Ovary (tissue), 9 donors: ENCODE results near the gene C4B. TPM values are rescaled to one million over a fixed set of nuclear protein-coding genes. Genes with fewer than 3 reads are reported as not detected.

ENCODE experiments used
- DNase-seq, 5 donors: peaks; one replicate each; pipeline ENCODE4 v3.0.0-alpha.2; 2019 to 2020
- H3K27ac ChIP-seq, 2 donors: fragments of 200-600 bp; one replicate each; pipeline versions ENCODE4 v1.5.1 to v1.8.0; 2019 to 2022
- H3K27me3 ChIP-seq: fragments of 200-600 bp; one replicate; pipeline ENCODE4 v1.8.0; 2022
- H3K36me3 ChIP-seq: fragments of 200-600 bp; sonication (generic); one replicate; pipeline ENCODE4 v1.5.1; 2019
- H3K4me1 ChIP-seq: one replicate; pipeline ENCODE4 v1.8.1; 2013; ENCODE audit warnings: mild to moderate bottlenecking, moderate library complexity; ENCODE audit not compliant: insufficient read depth
- H3K4me3 ChIP-seq: fragments of 200-600 bp; sonication (generic); one replicate; pipeline ENCODE4 v1.5.1; 2017
- H3K9me3 ChIP-seq, 2 donors: fragments of 200-600 bp in 1 of 2; sonication (generic) in 1 of 2; one replicate each; pipeline versions ENCODE4 v1.5.1 to v1.8.1; 2013 to 2019; ENCODE audit warnings: mild to moderate bottlenecking in 1 of 2, moderate library complexity in 1 of 2
- EP300 ChIP-seq: sonication (generic); formaldehyde crosslinking; IDR thresholded peaks from one replicate; pipeline ENCODE4 v1.6.1; 2017; ENCODE audit warnings: antibody characterized with exemption
- POLR2A ChIP-seq: fragments of 450-650 bp; IDR thresholded peaks from one replicate; pipeline ENCODE4 v1.6.1; 2017; ENCODE audit warnings: antibody characterized with exemption, mild to moderate bottlenecking, moderate library complexity
- WGBS, 3 donors: extraction: QIAGEN DNeasy Blood & Tissue Kit in 1 of 3; methylation state at CpG; one replicate each; pipeline versions ENCODE4 v1.1.5 to v1.1.7; 2013 to 2017; 5-methylcytosine and 5-hydroxymethylcytosine counted together
- intact Hi-C, 4 donors: fragments of 100-400 bp; cut with DNase I; formaldehyde crosslinking; loops; one replicate each; pipeline versions ENCODE4 v1.11.0 to v1.15.1; 2022 to 2023
- polyA plus RNA-seq, 2 donors: library from polyadenylated mRNA; stranded (reverse); fragments of 200-250 nt in 1 of 2; fragments of 350-450 nt in 1 of 2; fragmentation: Illumina TruSeq in 1 of 2; extraction: RNeasy Lipid Tissue Mini Kit (QIAGEN cat#74804) in 1 of 2; gene quantifications; one replicate each; pipeline ENCODE4 v1.2.3, GENCODE V29; 2013 to 2014
- small RNA-seq: library from RNA; depleted of rRNA; stranded (forward); fragments of <200 nt; gene quantifications from one replicate; pipeline ENCODE3, GENCODE V24; 2016
- total RNA-seq, 7 donors: library from RNA; depleted of rRNA in 2 of 7; stranded (reverse); fragments of >200 nt in 2 of 7; fragmentation: NEBNext Ultra II Directional in 3 of 7; extraction: Animal tissue kit (Norgen Biotek cat#: 25700) in 3 of 7; gene quantifications; one replicate each; pipeline versions ENCODE4 v1.1.0 to v1.2.4, GENCODE V29; 2016 to 2023
- TF ChIP-seq, protein P1 (sequence below), 3 donors: fragments of 450-650 bp in 2 of 3; fragments of 200-600 bp in 1 of 3; IDR thresholded peaks; one replicate each; pipeline versions ENCODE4 v1.5.1 to v1.8.0; 2016 to 2022; ENCODE audit warnings: antibody characterized with exemption in 3 of 3, mild to moderate bottlenecking in 1 of 3
- donor health status: DM: no; HTN: no; CAD: no; lungs with moderate emphysema.
- donor health status: DM: no; HTN: no; CAD: no.
- donor health status: Bipolar disorder and iron deficiency.
- donor health status: DM: yes; HTN: yes; CAD: no.
- donor health status: DM: no; HTN: no; CAD: no.
- donor health status: DM: yes; HTN: yes; CAD: no.

C4B gene
- total and polyA plus RNA-seq, 9 donors, result 97.4 to 1,673 (median 271) TPM

DNA sequence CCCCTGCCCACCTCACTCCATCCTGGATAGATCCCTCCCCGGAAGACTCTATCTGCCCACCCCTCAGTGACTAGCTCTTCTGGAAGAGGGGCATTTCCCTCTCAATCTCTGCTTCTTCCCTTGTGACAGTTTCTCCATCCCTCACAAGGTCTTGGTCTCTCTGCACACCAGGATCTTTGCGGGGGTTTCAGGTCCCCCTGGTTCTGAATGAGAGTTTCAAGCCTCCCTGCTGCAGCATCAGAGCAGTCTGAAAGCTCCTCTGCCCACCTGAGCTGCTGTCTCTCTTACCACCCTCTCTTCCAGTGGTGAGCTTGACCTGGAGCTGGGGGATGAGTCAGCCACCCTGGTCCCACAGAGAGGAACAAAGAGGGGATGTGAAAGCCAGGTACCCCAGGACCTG lies 70.2 kb downstream of the C4B start:
- no peaks in the 10 kb centered on the region for H3K9me3 ChIP-seq
- H3K4me1 ChIP-seq, result peaks cover 14% of the 10 kb centered on the region
- WGBS, 3 donors, result 88 to 92% (median 92%) methylated on average over 2 of the region's 2 CpGs
- DNase-seq, result no peak
- no peaks in the 10 kb centered on the region for H3K36me3 ChIP-seq
- no peak for TF ChIP-seq POLR2A
- no peak for TF ChIP-seq EP300
- TF ChIP-seq, protein P1, sequence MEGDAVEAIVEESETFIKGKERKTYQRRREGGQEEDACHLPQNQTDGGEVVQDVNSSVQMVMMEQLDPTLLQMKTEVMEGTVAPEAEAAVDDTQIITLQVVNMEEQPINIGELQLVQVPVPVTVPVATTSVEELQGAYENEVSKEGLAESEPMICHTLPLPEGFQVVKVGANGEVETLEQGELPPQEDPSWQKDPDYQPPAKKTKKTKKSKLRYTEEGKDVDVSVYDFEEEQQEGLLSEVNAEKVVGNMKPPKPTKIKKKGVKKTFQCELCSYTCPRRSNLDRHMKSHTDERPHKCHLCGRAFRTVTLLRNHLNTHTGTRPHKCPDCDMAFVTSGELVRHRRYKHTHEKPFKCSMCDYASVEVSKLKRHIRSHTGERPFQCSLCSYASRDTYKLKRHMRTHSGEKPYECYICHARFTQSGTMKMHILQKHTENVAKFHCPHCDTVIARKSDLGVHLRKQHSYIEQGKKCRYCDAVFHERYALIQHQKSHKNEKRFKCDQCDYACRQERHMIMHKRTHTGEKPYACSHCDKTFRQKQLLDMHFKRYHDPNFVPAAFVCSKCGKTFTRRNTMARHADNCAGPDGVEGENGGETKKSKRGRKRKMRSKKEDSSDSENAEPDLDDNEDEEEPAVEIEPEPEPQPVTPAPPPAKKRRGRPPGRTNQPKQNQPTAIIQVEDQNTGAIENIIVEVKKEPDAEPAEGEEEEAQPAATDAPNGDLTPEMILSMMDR (IDR thresholded peaks at IDR 0.05), result no peak
- intact Hi-C loops, result loop anchor here in 1 of 4 donors (10.0 kb wide), 1 partner anchor 70 kb away; the partner anchor contains the start of genes PPT2 and PRRT1
- no peaks in the 10 kb centered on the region for H3K27me3 ChIP-seq
- H3K4me3 ChIP-seq, result no peak overlapping the region
- H3K27ac ChIP-seq, result no peak overlapping the region

Small RNAs within 50 kb of the gene (small RNA-seq; reads per million reads assigned to genes)
- gene RNA5SP206, result not detected

Other genes starting within 250 kb of the C4B start
- gene VWA7, start 237.5 kb upstream of the C4B start, total RNA-seq, result 10 to 100 TPM in 1 of 7 donors, 1 to 10 TPM in 5, under 1 TPM in 1; 0.48 to 25.2 (median 1.7) TPM
- under 1 TPM; 0.18 to 0.62 TPM for gene VWA7, start 237.5 kb upstream of the C4B start, polyA plus RNA-seq
- 10 to 100 TPM; 16.0 to 73.6 (median 44.1) TPM for gene VARS1, start 219.0 kb upstream of the C4B start, total RNA-seq
- gene VARS1, start 219.0 kb upstream of the C4B start, polyA plus RNA-seq, result 10 to 100 TPM; 21.1 to 29.8 TPM
- gene LSM2, start 207.8 kb upstream of the C4B start, total RNA-seq, result 10 to 100 TPM; 35.9 to 58.3 (median 47.5) TPM
- gene LSM2, start 207.8 kb upstream of the C4B start, polyA plus RNA-seq, result 10 to 100 TPM; 51.2 to 90.7 TPM
- 1 to 10 TPM; 1.3 to 6.1 (median 3.9) TPM for gene HSPA1L, start 199.5 kb upstream of the C4B start, total RNA-seq
- gene HSPA1L, start 199.5 kb upstream of the C4B start, polyA plus RNA-seq, result 1 to 10 TPM; 3.2 to 6.1 TPM
- gene HSPA1A, start 199.3 kb upstream of the C4B start, total RNA-seq, result 100 to 1,000 TPM in 5 of 7 donors, 10 to 100 TPM in 2; 51.5 to 340 (median 140) TPM
- gene HSPA1A, start 199.3 kb upstream of the C4B start, polyA plus RNA-seq, result 10 to 100 TPM; 44.6 to 83.1 TPM
- 100 to 1,000 TPM; 119 to 506 (median 196) TPM for gene HSPA1B, start 187.1 kb upstream of the C4B start, total RNA-seq
- gene HSPA1B, start 187.1 kb upstream of the C4B start, polyA plus RNA-seq, result 10 to 100 TPM; 41.9 to 66.0 TPM
- 10 to 100 TPM; 23.7 to 35.7 (median 28.2) TPM for gene NEU1, start 152.0 kb upstream of the C4B start, total RNA-seq
- gene NEU1, start 152.0 kb upstream of the C4B start, polyA plus RNA-seq, result 10 to 100 TPM; 26.3 to 61.1 TPM
- gene SLC44A4, start 135.8 kb upstream of the C4B start, total RNA-seq, result 10 to 100 TPM in 1 of 7 donors, 1 to 10 TPM in 6; 1.4 to 54.8 (median 6.4) TPM
- 1 to 10 TPM; 1.8 to 2.5 TPM for gene SLC44A4, start 135.8 kb upstream of the C4B start, polyA plus RNA-seq
- 10 to 100 TPM; 23.1 to 71.7 (median 57.7) TPM for gene EHMT2, start 117.1 kb upstream of the C4B start, total RNA-seq
- gene EHMT2, start 117.1 kb upstream of the C4B start, polyA plus RNA-seq, result 10 to 100 TPM; 19.7 to 48.4 TPM
- 10 to 100 TPM in 5 of 7 donors, 1 to 10 TPM in 2; 1.9 to 24.8 (median 10.8) TPM for gene ZBTB12, start 112.7 kb upstream of the C4B start, total RNA-seq
- gene ZBTB12, start 112.7 kb upstream of the C4B start, polyA plus RNA-seq, result 10 to 100 TPM in 1 of 2 donors, 1 to 10 TPM in 1; 2.4 to 10.3 TPM
- gene C2, start 87.1 kb upstream of the C4B start, total RNA-seq, result 10 to 100 TPM in 4 of 7 donors, 1 to 10 TPM in 3; 1.4 to 23.0 (median 11.4) TPM
- 10 to 100 TPM in 1 of 2 donors, 1 to 10 TPM in 1; 8.6 to 32.6 TPM for gene C2, start 87.1 kb upstream of the C4B start, polyA plus RNA-seq
- 100 to 1,000 TPM in 1 of 7 donors, 10 to 100 TPM in 6; 11.3 to 231 (median 23.8) TPM for gene CFB, start 68.7 kb upstream of the C4B start, total RNA-seq
- gene CFB, start 68.7 kb upstream of the C4B start, polyA plus RNA-seq, result 10 to 100 TPM; 19.1 to 20.4 TPM
- 10 to 100 TPM; 59.2 to 75.0 (median 65.8) TPM for gene NELFE, start 55.8 kb upstream of the C4B start, total RNA-seq
- gene NELFE, start 55.8 kb upstream of the C4B start, polyA plus RNA-seq, result 10 to 100 TPM; 54.8 to 84.5 TPM
- 10 to 100 TPM; 37.2 to 59.4 (median 51.5) TPM for gene SKIC2, start 55.6 kb upstream of the C4B start, total RNA-seq
- gene SKIC2, start 55.6 kb upstream of the C4B start, polyA plus RNA-seq, result 10 to 100 TPM; 24.6 to 36.3 TPM
- 10 to 100 TPM; 22.3 to 42.8 (median 26.7) TPM for gene DXO, start 42.7 kb upstream of the C4B start, total RNA-seq
- gene DXO, start 42.7 kb upstream of the C4B start, polyA plus RNA-seq, result 10 to 100 TPM; 11.7 to 29.3 TPM
- gene C4A, start 32.7 kb upstream of the C4B start, total RNA-seq, result 1,000 to 10,000 TPM in 1 of 7 donors, 100 to 1,000 TPM in 6; 147 to 1,617 (median 248) TPM
- gene C4A, start 32.7 kb upstream of the C4B start, polyA plus RNA-seq, result 100 to 1,000 TPM; 114 to 324 TPM
- gene CYP21A2, start 23.6 kb downstream of the C4B start, total RNA-seq, result 10 to 100 TPM in 1 of 7 donors, 1 to 10 TPM in 6; 2.4 to 21.7 (median 8.8) TPM
- gene CYP21A2, start 23.6 kb downstream of the C4B start, polyA plus RNA-seq, result 1 to 10 TPM; 1.9 to 4.8 TPM
- 100 to 1,000 TPM in 6 of 7 donors, 10 to 100 TPM in 1; 58.5 to 334 (median 205) TPM for gene TNXB, start 94.5 kb downstream of the C4B start, total RNA-seq
- 100 to 1,000 TPM in 1 of 2 donors, 10 to 100 TPM in 1; 13.3 to 114 TPM for gene TNXB, start 94.5 kb downstream of the C4B start, polyA plus RNA-seq
- 100 to 1,000 TPM in 1 of 7 donors, 10 to 100 TPM in 6; 27.8 to 100 (median 84.5) TPM for gene ATF6B, start 113.5 kb downstream of the C4B start, total RNA-seq
- 10 to 100 TPM; 37.9 to 70.3 TPM for gene ATF6B, start 113.5 kb downstream of the C4B start, polyA plus RNA-seq
- gene FKBPL, start 115.5 kb downstream of the C4B start, total RNA-seq, result 1 to 10 TPM; 1.7 to 4.6 (median 4.1) TPM
- 1 to 10 TPM; 4.2 to 5.5 TPM for gene FKBPL, start 115.5 kb downstream of the C4B start, polyA plus RNA-seq
- 10 to 100 TPM in 5 of 7 donors, 1 to 10 TPM in 2; 2.4 to 44.1 (median 28.0) TPM for gene PRRT1, start 137.1 kb downstream of the C4B start, total RNA-seq
- gene PRRT1, start 137.1 kb downstream of the C4B start, polyA plus RNA-seq, result 10 to 100 TPM; 16.3 to 27.7 TPM
- 10 to 100 TPM; 33.5 to 63.9 (median 43.9) TPM for gene PPT2, start 139.3 kb downstream of the C4B start, total RNA-seq
- 10 to 100 TPM; 34.4 to 53.1 TPM for gene PPT2, start 139.3 kb downstream of the C4B start, polyA plus RNA-seq
- gene EGFL8, start 149.8 kb downstream of the C4B start, total RNA-seq, result 10 to 100 TPM; 11.8 to 47.3 (median 36.8) TPM
- 10 to 100 TPM; 29.8 to 36.7 TPM for gene EGFL8, start 149.8 kb downstream of the C4B start, polyA plus RNA-seq
- gene AGPAT1, start 161.3 kb downstream of the C4B start, total RNA-seq, result 10 to 100 TPM; 29.6 to 82.4 (median 60.6) TPM
- 10 to 100 TPM; 53.5 to 75.7 TPM for gene AGPAT1, start 161.3 kb downstream of the C4B start, polyA plus RNA-seq
- gene RNF5, start 163.6 kb downstream of the C4B start, total RNA-seq, result 10 to 100 TPM; 49.2 to 81.6 (median 75.4) TPM
- 100 to 1,000 TPM in 1 of 2 donors, 10 to 100 TPM in 1; 88.6 to 103 TPM for gene RNF5, start 163.6 kb downstream of the C4B start, polyA plus RNA-seq
- gene AGER, start 169.5 kb downstream of the C4B start, total RNA-seq, result 10 to 100 TPM in 1 of 7 donors, 1 to 10 TPM in 6; 3.4 to 12.8 (median 8.1) TPM
- gene AGER, start 169.5 kb downstream of the C4B start, polyA plus RNA-seq, result 1 to 10 TPM; 5.1 to 5.9 TPM
- gene PBX2, start 175.4 kb downstream of the C4B start, total RNA-seq, result 100 to 1,000 TPM in 4 of 7 donors, 10 to 100 TPM in 3; 39.3 to 110 (median 100) TPM
- 10 to 100 TPM; 74.0 to 75.5 TPM for gene PBX2, start 175.4 kb downstream of the C4B start, polyA plus RNA-seq
- 1 to 10 TPM; 3.1 to 8.4 (median 4.7) TPM for gene GPSM3, start 177.8 kb downstream of the C4B start, total RNA-seq
- 1 to 10 TPM; 5.4 to 8.7 TPM for gene GPSM3, start 177.8 kb downstream of the C4B start, polyA plus RNA-seq
- 10 to 100 TPM in 4 of 7 donors, 1 to 10 TPM in 3; 7.2 to 19.1 (median 10.7) TPM for gene NOTCH4, start 209.3 kb downstream of the C4B start, total RNA-seq
- gene NOTCH4, start 209.3 kb downstream of the C4B start, polyA plus RNA-seq, result 10 to 100 TPM; 12.4 to 21.2 TPM